ENCODE data around the gene HIBCH.
"Not testable (repeated sequence)": the region's sequence is repeated elsewhere in the genome, so short reads cannot be mapped to it uniquely, and the experiment has no call there.

Gene HIBCH

GRCh38 chr2:190303647-190304046, 16.0 kb downstream of the HIBCH start:
- no peak for DNase-seq (ENCODE audit: low read depth in 1 of 2, low spot score in 1 of 2)
- Histone ChIP-seq H3K4me3 (replicated peaks; ENCODE audit: insufficient read depth, low read length) (no peak overlapping the region), H3K27me3 (ENCODE audit: insufficient read depth, poor library complexity, severe bottlenecking) (no peaks in the 10 kb centered on the region), H3K27ac (replicated peaks) (no peak overlapping the region)
- TF ChIP-seq, protein P1, sequence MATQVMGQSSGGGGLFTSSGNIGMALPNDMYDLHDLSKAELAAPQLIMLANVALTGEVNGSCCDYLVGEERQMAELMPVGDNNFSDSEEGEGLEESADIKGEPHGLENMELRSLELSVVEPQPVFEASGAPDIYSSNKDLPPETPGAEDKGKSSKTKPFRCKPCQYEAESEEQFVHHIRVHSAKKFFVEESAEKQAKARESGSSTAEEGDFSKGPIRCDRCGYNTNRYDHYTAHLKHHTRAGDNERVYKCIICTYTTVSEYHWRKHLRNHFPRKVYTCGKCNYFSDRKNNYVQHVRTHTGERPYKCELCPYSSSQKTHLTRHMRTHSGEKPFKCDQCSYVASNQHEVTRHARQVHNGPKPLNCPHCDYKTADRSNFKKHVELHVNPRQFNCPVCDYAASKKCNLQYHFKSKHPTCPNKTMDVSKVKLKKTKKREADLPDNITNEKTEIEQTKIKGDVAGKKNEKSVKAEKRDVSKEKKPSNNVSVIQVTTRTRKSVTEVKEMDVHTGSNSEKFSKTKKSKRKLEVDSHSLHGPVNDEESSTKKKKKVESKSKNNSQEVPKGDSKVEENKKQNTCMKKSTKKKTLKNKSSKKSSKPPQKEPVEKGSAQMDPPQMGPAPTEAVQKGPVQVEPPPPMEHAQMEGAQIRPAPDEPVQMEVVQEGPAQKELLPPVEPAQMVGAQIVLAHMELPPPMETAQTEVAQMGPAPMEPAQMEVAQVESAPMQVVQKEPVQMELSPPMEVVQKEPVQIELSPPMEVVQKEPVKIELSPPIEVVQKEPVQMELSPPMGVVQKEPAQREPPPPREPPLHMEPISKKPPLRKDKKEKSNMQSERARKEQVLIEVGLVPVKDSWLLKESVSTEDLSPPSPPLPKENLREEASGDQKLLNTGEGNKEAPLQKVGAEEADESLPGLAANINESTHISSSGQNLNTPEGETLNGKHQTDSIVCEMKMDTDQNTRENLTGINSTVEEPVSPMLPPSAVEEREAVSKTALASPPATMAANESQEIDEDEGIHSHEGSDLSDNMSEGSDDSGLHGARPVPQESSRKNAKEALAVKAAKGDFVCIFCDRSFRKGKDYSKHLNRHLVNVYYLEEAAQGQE (IDR thresholded peaks at IDR 0.05; ENCODE audit: insufficient replicate concordance, low read depth): no peak
- TF ChIP-seq POLR2AphosphoS5 (IDR thresholded peaks at IDR 0.05; ENCODE audit: low read depth) (no peak), GABPA (IDR thresholded peaks at IDR 0.05; ENCODE audit: low read depth) (no peak), CTCF (IDR thresholded peaks at IDR 0.05; ENCODE audit: insufficient read depth, low read length) (no peak), SPI1 (IDR thresholded peaks at IDR 0.05; ENCODE audit: borderline replicate concordance, low read depth) (no peak)

GRCh38 chr2:190302052-190302451, 17.6 kb downstream of the HIBCH start:
- H3K27me3 ChIP-seq (ENCODE audit: insufficient read depth, poor library complexity, severe bottlenecking): no peaks in the 10 kb centered on the region
- H3K27ac ChIP-seq (replicated peaks): no peak overlapping the region
- no peak for DNase-seq (ENCODE audit: low read depth in 1 of 2, low spot score in 1 of 2)
- no peak for TF ChIP-seq POLR2AphosphoS5 (IDR thresholded peaks at IDR 0.05; ENCODE audit: low read depth)
- TF ChIP-seq SPI1 (IDR thresholded peaks at IDR 0.05; ENCODE audit: borderline replicate concordance, low read depth): no peak
- TF ChIP-seq GABPA (IDR thresholded peaks at IDR 0.05; ENCODE audit: low read depth): no peak
- TF ChIP-seq CTCF (IDR thresholded peaks at IDR 0.05; ENCODE audit: insufficient read depth, low read length): no peak
- TF ChIP-seq, protein P1 (IDR thresholded peaks at IDR 0.05; ENCODE audit: insufficient replicate concordance, low read depth): no peak
- H3K4me3 ChIP-seq (replicated peaks; ENCODE audit: insufficient read depth, low read length): no peak overlapping the region

DNA sequence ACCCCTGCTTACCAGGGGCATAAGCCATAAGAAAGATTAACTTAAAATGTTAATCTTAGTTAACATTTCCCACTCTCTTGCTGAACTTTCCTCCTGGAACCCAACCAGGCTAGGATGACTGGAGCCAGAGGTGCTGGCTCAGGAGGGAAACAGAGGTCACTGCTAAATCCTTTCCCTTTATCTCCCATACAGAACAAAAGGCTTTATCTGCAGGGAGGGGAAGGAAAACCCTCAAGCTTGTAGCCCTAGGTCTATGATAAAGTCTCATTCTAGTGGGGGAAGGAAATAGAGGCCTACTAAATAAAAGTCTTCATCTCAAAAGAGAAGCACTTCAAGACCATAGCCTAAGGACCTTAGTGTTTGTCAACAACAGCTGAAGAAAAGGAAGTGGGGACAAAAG, 18.6 kb downstream of the HIBCH start:
- no peaks in the 10 kb centered on the region for H3K27me3 ChIP-seq (ENCODE audit: insufficient read depth, poor library complexity, severe bottlenecking)
- no peak overlapping the region for H3K27ac ChIP-seq (replicated peaks)
- no peak for TF ChIP-seq CTCF (IDR thresholded peaks at IDR 0.05; ENCODE audit: insufficient read depth, low read length)
- no peak for TF ChIP-seq SPI1 (IDR thresholded peaks at IDR 0.05; ENCODE audit: borderline replicate concordance, low read depth)
- no peak overlapping the region for H3K4me3 ChIP-seq (replicated peaks; ENCODE audit: insufficient read depth, low read length)
- DNase-seq (ENCODE audit: low read depth in 1 of 2, low spot score in 1 of 2): no peak

GRCh38 chr2:190297880-190298279, 21.7 kb downstream of the HIBCH start:
- H3K27ac ChIP-seq (replicated peaks); H3K4me3 ChIP-seq (replicated peaks; ENCODE audit: insufficient read depth, low read length); H3K27me3 ChIP-seq (ENCODE audit: insufficient read depth, poor library complexity, severe bottlenecking); DNase-seq (ENCODE audit: low read depth in 1 of 2, low spot score in 1 of 2): not testable (repeated sequence)

All from HL-60 (cell line).